Spleen (tissue), 7 donors: ENCODE results near the gene PPFIA2.

Experiments used
- CTCF ChIP-seq, 11 experiments: fragments of 200-600 bp in 7 of 11; fragments of 450-650 bp in 4 of 11; sonication (generic) in 4 of 11; IDR thresholded peaks in 8 of 11; conservative IDR thresholded peaks in 3 of 11; 1 replicate in 7 of 11; 2 replicates in 4 of 11; pipeline versions ENCODE4 v1.4.0 to v1.8.0; 2016 to 2021; ENCODE audit warnings: antibody characterized with exemption in 11 of 11, inconsistent platforms in 4 of 11, mild to moderate bottlenecking in 1 of 11
- POLR2A ChIP-seq, 3 donors: fragments of 450-650 bp; IDR thresholded peaks; one replicate each; pipeline ENCODE4 v1.5.1; 2017; ENCODE audit warnings: antibody characterized with exemption in 3 of 3, mild to moderate bottlenecking in 1 of 3
- donor health status: DM: no; HTN: no; CAD: no; lungs with moderate emphysema.
- donor health status: DM: no; HTN: no; CAD: no.
- donor health status: DM: no; HTN: no; CAD: no.

DNA sequence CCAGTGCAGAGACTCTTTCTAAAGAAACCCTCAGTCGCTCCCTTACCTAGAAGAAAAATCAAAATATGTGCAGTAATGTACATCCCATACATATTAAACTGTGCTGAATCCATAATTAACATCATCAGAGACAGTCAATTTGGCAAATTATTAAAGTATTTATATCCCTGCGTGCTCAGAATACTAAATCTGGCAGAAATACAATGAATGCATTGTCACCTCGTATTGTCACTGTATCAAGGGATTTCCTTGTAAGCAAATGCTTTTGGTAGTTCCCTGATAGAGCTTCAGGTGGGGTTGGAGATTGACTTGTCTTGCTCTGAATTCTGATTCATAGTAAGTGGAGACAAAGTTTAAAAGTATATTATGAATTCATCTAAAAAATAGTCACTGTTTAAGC, 319.1 kb downstream of the PPFIA2 start:
- TF ChIP-seq CTCF (IDR thresholded peaks at IDR 0.05 in 8 of 11, conservative IDR thresholded peaks at IDR 0.05 in 3 of 11) (no peak), POLR2A (IDR thresholded peaks at IDR 0.05) (no peak)
